Measurements from ENCODE around the gene HK1.

HK1 gene

GRCh38 chr10:69392481-69393000 is 114.2 kb downstream of the HK1 start:
- H3K9me3 ChIP-seq (ENCODE audit: insufficient read depth, low read depth, low read length), result no peaks in the 10 kb centered on the region
- no peaks in the 10 kb centered on the region for H3K27me3 ChIP-seq (ENCODE audit: insufficient read depth, low read length)
- no peak overlapping the region for H3K9ac ChIP-seq (ENCODE audit: low read depth, low read length)
- peaks cover 22% of the 10 kb centered on the region for H3K4me1 ChIP-seq (ENCODE audit: insufficient read depth, low read length)
- no peak overlapping the region for H3K4me3 ChIP-seq (ENCODE audit: low read length)
- peak overlapping the region; percentile 50; the same call in 1 of the 2 replicates for H3K27ac ChIP-seq (ENCODE audit: low read depth, low read length)
- H3K36me3 ChIP-seq (ENCODE audit: insufficient read depth, low read length), result peaks cover 77% of the 10 kb centered on the region
- 8% methylated on average over 5 of the region's 7 CpGs for WGBS

GRCh38 chr10:69394020-69394419 is 115.7 kb downstream of the HK1 start:
- no peaks in the 10 kb centered on the region for H3K9me3 ChIP-seq (ENCODE audit: insufficient read depth, low read depth, low read length)
- H3K27ac ChIP-seq (ENCODE audit: low read depth, low read length), result no peak overlapping the region
- 91% methylated on average over 1 of the region's 1 CpG for WGBS
- peaks cover 22% of the 10 kb centered on the region for H3K4me1 ChIP-seq (ENCODE audit: insufficient read depth, low read length)
- no peak overlapping the region for H3K4me3 ChIP-seq (ENCODE audit: low read length)
- no peak overlapping the region for H3K9ac ChIP-seq (ENCODE audit: low read depth, low read length)
- H3K36me3 ChIP-seq (ENCODE audit: insufficient read depth, low read length), result peaks cover 77% of the 10 kb centered on the region
- no peaks in the 10 kb centered on the region for H3K27me3 ChIP-seq (ENCODE audit: insufficient read depth, low read length)

- Histone ChIP-seq H3K4me3 (ENCODE audit: low read length) (no peak overlapping the region), H3K9me3 (ENCODE audit: insufficient read depth, low read depth, low read length) (no peaks in the 10 kb centered on the region), H3K4me1 (ENCODE audit: insufficient read depth, low read length) (no peaks in the 10 kb centered on the region), H3K27ac (ENCODE audit: low read depth, low read length) (no peak overlapping the region), H3K9ac (ENCODE audit: low read depth, low read length) (no peak overlapping the region), H3K36me3 (ENCODE audit: insufficient read depth, low read length) (peaks cover 85% of the 10 kb centered on the region), H3K27me3 (ENCODE audit: insufficient read depth, low read length) (no peaks in the 10 kb centered on the region)
- 100% methylated on average over 1 of the region's 1 CpG for WGBS
Observed at GRCh38 chr10:69397972-69398371, 119.7 kb downstream of the HK1 start.

GRCh38 chr10:69398466-69398865 is 120.2 kb downstream of the HK1 start:
- peaks cover 89% of the 10 kb centered on the region for H3K36me3 ChIP-seq (ENCODE audit: insufficient read depth, low read length)
- no peaks in the 10 kb centered on the region for H3K9me3 ChIP-seq (ENCODE audit: insufficient read depth, low read depth, low read length)
- H3K4me1 ChIP-seq (ENCODE audit: insufficient read depth, low read length), result no peaks in the 10 kb centered on the region
- no peak overlapping the region for H3K4me3 ChIP-seq (ENCODE audit: low read length)
- no peak overlapping the region for H3K9ac ChIP-seq (ENCODE audit: low read depth, low read length)
- H3K27ac ChIP-seq (ENCODE audit: low read depth, low read length), result no peak overlapping the region
- 96% methylated on average over 16 of the region's 16 CpGs for WGBS
- no peaks in the 10 kb centered on the region for H3K27me3 ChIP-seq (ENCODE audit: insufficient read depth, low read length)

- H3K27ac ChIP-seq (ENCODE audit: low read depth, low read length), result no peak overlapping the region
- no peak overlapping the region for H3K4me3 ChIP-seq (ENCODE audit: low read length)
- H3K36me3 ChIP-seq (ENCODE audit: insufficient read depth, low read length), result peaks cover 68% of the 10 kb centered on the region
- H3K4me1 ChIP-seq (ENCODE audit: insufficient read depth, low read length), result no peaks in the 10 kb centered on the region
- no peaks in the 10 kb centered on the region for H3K27me3 ChIP-seq (ENCODE audit: insufficient read depth, low read length)
- whole genome bisulfite sequencing, result 97% methylated on average over 23 of the region's 23 CpGs
- no peak overlapping the region for H3K9ac ChIP-seq (ENCODE audit: low read depth, low read length)
- no peaks in the 10 kb centered on the region for H3K9me3 ChIP-seq (ENCODE audit: insufficient read depth, low read depth, low read length)
Observed at GRCh38 chr10:69400936-69401335, 122.6 kb downstream of the HK1 start.

- H3K9me3 ChIP-seq (ENCODE audit: insufficient read depth, low read depth, low read length), result no peaks in the 10 kb centered on the region
- H3K4me3 ChIP-seq (ENCODE audit: low read length), result no peak overlapping the region
- H3K4me1 ChIP-seq (ENCODE audit: insufficient read depth, low read length), result no peaks in the 10 kb centered on the region
- H3K27me3 ChIP-seq (ENCODE audit: insufficient read depth, low read length), result no peaks in the 10 kb centered on the region
- 96% methylated on average over 11 of the region's 11 CpGs for WGBS
- peaks cover 63% of the 10 kb centered on the region for H3K36me3 ChIP-seq (ENCODE audit: insufficient read depth, low read length)
- H3K27ac ChIP-seq (ENCODE audit: low read depth, low read length), result no peak overlapping the region
- no peak overlapping the region for H3K9ac ChIP-seq (ENCODE audit: low read depth, low read length)
Observed at GRCh38 chr10:69401416-69401815, 123.1 kb downstream of the HK1 start.

- H3K27me3 ChIP-seq (ENCODE audit: insufficient read depth, low read length), result no peaks in the 10 kb centered on the region
- H3K9ac ChIP-seq (ENCODE audit: low read depth, low read length), result no peak overlapping the region
- H3K4me3 ChIP-seq (ENCODE audit: low read length), result no peak overlapping the region
- H3K4me1 ChIP-seq (ENCODE audit: insufficient read depth, low read length), result no peaks in the 10 kb centered on the region
- no peaks in the 10 kb centered on the region for H3K9me3 ChIP-seq (ENCODE audit: insufficient read depth, low read depth, low read length)
- H3K27ac ChIP-seq (ENCODE audit: low read depth, low read length), result no peak overlapping the region
- WGBS, result 92% methylated on average over 5 of the region's 6 CpGs
- peaks cover 55% of the 10 kb centered on the region for H3K36me3 ChIP-seq (ENCODE audit: insufficient read depth, low read length)
Observed at GRCh38 chr10:69402386-69402785, 124.1 kb downstream of the HK1 start.

- 89% methylated on average over 1 of the region's 1 CpG for WGBS
- no peak overlapping the region for H3K9ac ChIP-seq (ENCODE audit: low read depth, low read length)
- H3K4me1 ChIP-seq (ENCODE audit: insufficient read depth, low read length), result no peaks in the 10 kb centered on the region
- no peaks in the 10 kb centered on the region for H3K27me3 ChIP-seq (ENCODE audit: insufficient read depth, low read length)
- H3K4me3 ChIP-seq (ENCODE audit: low read length), result no peak overlapping the region
- peaks cover 48% of the 10 kb centered on the region for H3K36me3 ChIP-seq (ENCODE audit: insufficient read depth, low read length)
- no peaks in the 10 kb centered on the region for H3K9me3 ChIP-seq (ENCODE audit: insufficient read depth, low read depth, low read length)
- H3K27ac ChIP-seq (ENCODE audit: low read depth, low read length), result no peak overlapping the region
Observed at GRCh38 chr10:69403066-69403465, 124.8 kb downstream of the HK1 start.

GRCh38 chr10:69403519-69403918 is 125.2 kb downstream of the HK1 start:
- Histone ChIP-seq H3K36me3 (ENCODE audit: insufficient read depth, low read length) (peaks cover 44% of the 10 kb centered on the region), H3K27ac (ENCODE audit: low read depth, low read length) (no peak overlapping the region)

GRCh38 chr10:69404786-69405185 is 126.5 kb downstream of the HK1 start:
- 89% methylated on average over 10 of the region's 10 CpGs for WGBS

More at GRCh38 chr10:69403519-69403918, 125.2 kb downstream of the HK1 start:
- WGBS, result 92% methylated on average over 3 of the region's 3 CpGs
- Histone ChIP-seq H3K27me3 (ENCODE audit: insufficient read depth, low read length) (no peaks in the 10 kb centered on the region), H3K4me1 (ENCODE audit: insufficient read depth, low read length) (no peaks in the 10 kb centered on the region), H3K4me3 (ENCODE audit: low read length) (no peak overlapping the region), H3K9me3 (ENCODE audit: insufficient read depth, low read depth, low read length) (no peaks in the 10 kb centered on the region), H3K9ac (ENCODE audit: low read depth, low read length) (no peak overlapping the region)

GRCh38 chr10:69405221-69405620 is 126.9 kb downstream of the HK1 start:
- Histone ChIP-seq H3K27me3 (ENCODE audit: insufficient read depth, low read length) (0 out of 2 replicates have a peak, but pooled peaks cover 5% of the 10 kb centered on the region), H3K9me3 (ENCODE audit: insufficient read depth, low read depth, low read length) (no peaks in the 10 kb centered on the region), H3K27ac (ENCODE audit: low read depth, low read length) (no peak overlapping the region), H3K9ac (ENCODE audit: low read depth, low read length) (no peak overlapping the region), H3K4me1 (ENCODE audit: insufficient read depth, low read length) (no peaks in the 10 kb centered on the region), H3K36me3 (ENCODE audit: insufficient read depth, low read length) (peaks cover 27% of the 10 kb centered on the region), H3K4me3 (ENCODE audit: low read length) (no peak overlapping the region)
- 89% methylated on average over 3 of the region's 4 CpGs for WGBS

More at GRCh38 chr10:69404786-69405185, 126.5 kb downstream of the HK1 start:
- H3K27me3 ChIP-seq (ENCODE audit: insufficient read depth, low read length), result 0 out of 2 replicates have a peak, but pooled peaks cover 5% of the 10 kb centered on the region
- peaks cover 31% of the 10 kb centered on the region for H3K36me3 ChIP-seq (ENCODE audit: insufficient read depth, low read length)
- no peaks in the 10 kb centered on the region for H3K4me1 ChIP-seq (ENCODE audit: insufficient read depth, low read length)
- no peak overlapping the region for H3K4me3 ChIP-seq (ENCODE audit: low read length)
- H3K27ac ChIP-seq (ENCODE audit: low read depth, low read length), result no peak overlapping the region
- H3K9me3 ChIP-seq (ENCODE audit: insufficient read depth, low read depth, low read length), result no peaks in the 10 kb centered on the region
- no peak overlapping the region for H3K9ac ChIP-seq (ENCODE audit: low read depth, low read length)

GRCh38 chr10:69406302-69406811 is 128.1 kb downstream of the HK1 start:
- Histone ChIP-seq H3K36me3 (ENCODE audit: insufficient read depth, low read length) (peaks cover 15% of the 10 kb centered on the region), H3K9ac (ENCODE audit: low read depth, low read length) (no peak overlapping the region), H3K27me3 (ENCODE audit: insufficient read depth, low read length) (0 out of 2 replicates have a peak, but pooled peaks cover 5% of the 10 kb centered on the region), H3K9me3 (ENCODE audit: insufficient read depth, low read depth, low read length) (no peaks in the 10 kb centered on the region), H3K4me3 (ENCODE audit: low read length) (no peak overlapping the region), H3K27ac (ENCODE audit: low read depth, low read length) (peak overlapping the region; percentile 37; the same call in 1 of the 2 replicates), H3K4me1 (ENCODE audit: insufficient read depth, low read length) (no peaks in the 10 kb centered on the region)
- 34% methylated on average over 5 of the region's 5 CpGs for WGBS

All from HUES64 (cell line).